Body of pancreas (tissue), 4 donors: ENCODE data around the gene GRK7. TPM values are rescaled to one million over a fixed set of nuclear protein-coding genes. Genes with fewer than 3 reads are reported as not detected.

ENCODE experiments used
- ATAC-seq: fragments of 150-250 bp; one replicate; pipeline ENCODE4 v1.9.1; 2016
- DNase-seq, 4 donors: peaks; one replicate each; pipeline ENCODE4 v3.0.0-alpha.2; 2019
- H3K27ac ChIP-seq, 4 donors: fragments of 200-600 bp; sonication (generic); 1 replicate in 3 of 4; 2 replicates in 1 of 4; pipeline versions ENCODE4 v1.5.1 to v1.6.1; 2016 to 2019; ENCODE audit warnings: mild to moderate bottlenecking in 1 of 4, mixed read lengths in 1 of 4, moderate library complexity in 1 of 4
- H3K27me3 ChIP-seq, 2 donors: fragments of 200-600 bp; sonication (generic); one replicate each; pipeline ENCODE4 v1.6.0; 2016; ENCODE audit warnings: mild to moderate bottlenecking in 1 of 2
- H3K36me3 ChIP-seq, 2 donors: fragments of 200-600 bp; sonication (generic); replicated peaks in 1 of 2; 2 replicates each; pipeline ENCODE4 v1.5.1; 2016; ENCODE audit warnings: low read depth in 2 of 2; ENCODE audit not compliant: insufficient read depth in 1 of 2
- H3K4me1 ChIP-seq: fragments of 200-600 bp; sonication (generic); one replicate; pipeline ENCODE4 v1.6.0; 2016
- H3K4me3 ChIP-seq, 2 donors: fragments of 200-600 bp; sonication (generic); 1 replicate in 1 of 2; 2 replicates in 1 of 2; pipeline ENCODE4 v1.5.1; 2016 to 2019
- H3K9me3 ChIP-seq, 3 donors: fragments of 200-600 bp; sonication (generic); 1 replicate in 2 of 3; 2 replicates in 1 of 3; pipeline ENCODE4 v1.5.1; 2016
- CTCF ChIP-seq, 7 experiments: fragments of 450-650 bp in 4 of 7; fragments of 200-600 bp in 3 of 7; sonication (generic) in 3 of 7; IDR thresholded peaks; one replicate each; pipeline ENCODE4 v1.5.1; 2016 to 2019; ENCODE audit warnings: antibody characterized with exemption in 7 of 7
- POLR2A ChIP-seq, 3 donors: fragments of 450-650 bp; IDR thresholded peaks; one replicate each; pipeline ENCODE4 v1.6.1; 2016; ENCODE audit warnings: antibody characterized with exemption in 3 of 3, mild to moderate bottlenecking in 2 of 3
- WGBS, 2 donors: methylation state at CpG; one replicate each; pipeline ENCODE4 v1.1.5; 2017; 5-methylcytosine and 5-hydroxymethylcytosine counted together
- intact Hi-C: fragments of 100-400 bp; cut with DNase I; formaldehyde crosslinking; loops from one replicate; pipeline ENCODE4 v1.15.1; 2023
- small RNA-seq: library from RNA; depleted of rRNA; stranded (forward); fragments of <200 nt; gene quantifications from one replicate; pipeline ENCODE3, GENCODE V24; 2016
- total RNA-seq, 2 donors: library from RNA; depleted of rRNA; stranded (reverse); fragments of >200 nt; gene quantifications; one replicate each; pipeline ENCODE4 v1.1.0, GENCODE V29; 2016

Gene GRK7
- total RNA-seq, 2 donors from 2014 or later = not detected

GRCh38 chr3:141812586-141812985, 49.4 kb downstream of the GRK7 start:
- Histone ChIP-seq H3K36me3 (no peaks in the 10 kb centered on the region), H3K27ac (no peak overlapping the region), H3K4me1 (no peaks in the 10 kb centered on the region), H3K27me3 (no peaks in the 10 kb centered on the region), H3K4me3 (no peak overlapping the region), H3K9me3 (no peaks in the 10 kb centered on the region)
- no peak for TF ChIP-seq POLR2A (IDR thresholded peaks at IDR 0.05)
- no peak for TF ChIP-seq CTCF (IDR thresholded peaks at IDR 0.05)
- DNase-seq (no peak), ATAC-seq (no peak)
- intact Hi-C loops = no loop called here
- 44 to 47% methylated on average over 4 of the region's 4 CpGs for WGBS, 2 donors

Small RNAs within 50 kb of the gene (small RNA-seq; reads per million reads assigned to genes)
- not detected for gene AC112771.1

Other genes with a start within 250 kb of the GRK7 start
- gene RNF7, start 25.1 kb upstream of the GRK7 start, total RNA-seq = 10 to 100 TPM; 12.5 to 61.2 TPM
- 10 to 100 TPM; 13.2 to 28.0 TPM for gene ATP1B3, start 113.2 kb downstream of the GRK7 start, total RNA-seq